Esophagus (tissue), 2 donors: ENCODE measurements around the gene SLC47A2. TPM values are rescaled to one million over a fixed set of nuclear protein-coding genes. Genes with fewer than 3 reads are reported as not detected.
"Not testable (repeated sequence)": the region's sequence is repeated elsewhere in the genome, so short reads cannot be mapped to it uniquely, and the experiment has no call there.

Experiments
- H3K27ac ChIP-seq, 2 donors: one replicate each; pipeline ENCODE4 v1.5.1; 2013; ENCODE audit warnings: low read depth in 2 of 2, mild to moderate bottlenecking in 2 of 2, inconsistent platforms in 1 of 2, low read length in 1 of 2, moderate library complexity in 1 of 2
- H3K27me3 ChIP-seq, 2 donors: one replicate each; pipeline ENCODE4 v1.6.1; 2013; ENCODE audit warnings: low read length in 2 of 2, control low read depth in 1 of 2, mild to moderate bottlenecking in 1 of 2; ENCODE audit not compliant: insufficient read depth in 2 of 2, control insufficient read depth in 1 of 2
- H3K36me3 ChIP-seq, 2 donors: one replicate each; pipeline ENCODE4 v1.6.1; 2013; ENCODE audit warnings: low read length in 1 of 2; ENCODE audit not compliant: control insufficient read depth in 2 of 2, insufficient read depth in 2 of 2
- H3K4me1 ChIP-seq, 2 donors: one replicate each; pipeline ENCODE4 v1.6.1; 2013; ENCODE audit warnings: low read length in 1 of 2; ENCODE audit not compliant: control insufficient read depth in 2 of 2, insufficient read depth in 2 of 2
- H3K4me3 ChIP-seq, 2 donors: one replicate each; pipeline ENCODE4 v1.5.1; 2013; ENCODE audit warnings: low read length in 2 of 2, mild to moderate bottlenecking in 2 of 2, low read depth in 1 of 2, moderate library complexity in 1 of 2
- H3K9me3 ChIP-seq, 2 donors: one replicate each; pipeline ENCODE4 v1.6.1; 2013; ENCODE audit warnings: mild to moderate bottlenecking in 2 of 2, low read depth in 1 of 2, low read length in 1 of 2, moderate library complexity in 1 of 2; ENCODE audit not compliant: control insufficient read depth in 2 of 2, insufficient read depth in 1 of 2
- WGBS, 2 donors: extraction: QIAGEN DNeasy Blood & Tissue Kit; methylation state at CpG; one replicate each; pipeline ENCODE4 v1.1.7; 2013; 5-methylcytosine and 5-hydroxymethylcytosine counted together
- polyA plus RNA-seq, 2 donors: library from polyadenylated mRNA; stranded (reverse); fragments of 200-250 nt; gene quantifications; one replicate each; pipeline ENCODE4 v1.2.3, GENCODE V29; 2013
- donor health status: healthy with polysubstance abuse.
- donor health status: Bipolar disorder and iron deficiency.

Gene SLC47A2, protein sequence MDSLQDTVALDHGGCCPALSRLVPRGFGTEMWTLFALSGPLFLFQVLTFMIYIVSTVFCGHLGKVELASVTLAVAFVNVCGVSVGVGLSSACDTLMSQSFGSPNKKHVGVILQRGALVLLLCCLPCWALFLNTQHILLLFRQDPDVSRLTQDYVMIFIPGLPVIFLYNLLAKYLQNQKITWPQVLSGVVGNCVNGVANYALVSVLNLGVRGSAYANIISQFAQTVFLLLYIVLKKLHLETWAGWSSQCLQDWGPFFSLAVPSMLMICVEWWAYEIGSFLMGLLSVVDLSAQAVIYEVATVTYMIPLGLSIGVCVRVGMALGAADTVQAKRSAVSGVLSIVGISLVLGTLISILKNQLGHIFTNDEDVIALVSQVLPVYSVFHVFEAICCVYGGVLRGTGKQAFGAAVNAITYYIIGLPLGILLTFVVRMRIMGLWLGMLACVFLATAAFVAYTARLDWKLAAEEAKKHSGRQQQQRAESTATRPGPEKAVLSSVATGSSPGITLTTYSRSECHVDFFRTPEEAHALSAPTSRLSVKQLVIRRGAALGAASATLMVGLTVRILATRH
- polyA plus RNA-seq, result 1 to 10 TPM; 1.1 to 2.7 TPM

DNA sequence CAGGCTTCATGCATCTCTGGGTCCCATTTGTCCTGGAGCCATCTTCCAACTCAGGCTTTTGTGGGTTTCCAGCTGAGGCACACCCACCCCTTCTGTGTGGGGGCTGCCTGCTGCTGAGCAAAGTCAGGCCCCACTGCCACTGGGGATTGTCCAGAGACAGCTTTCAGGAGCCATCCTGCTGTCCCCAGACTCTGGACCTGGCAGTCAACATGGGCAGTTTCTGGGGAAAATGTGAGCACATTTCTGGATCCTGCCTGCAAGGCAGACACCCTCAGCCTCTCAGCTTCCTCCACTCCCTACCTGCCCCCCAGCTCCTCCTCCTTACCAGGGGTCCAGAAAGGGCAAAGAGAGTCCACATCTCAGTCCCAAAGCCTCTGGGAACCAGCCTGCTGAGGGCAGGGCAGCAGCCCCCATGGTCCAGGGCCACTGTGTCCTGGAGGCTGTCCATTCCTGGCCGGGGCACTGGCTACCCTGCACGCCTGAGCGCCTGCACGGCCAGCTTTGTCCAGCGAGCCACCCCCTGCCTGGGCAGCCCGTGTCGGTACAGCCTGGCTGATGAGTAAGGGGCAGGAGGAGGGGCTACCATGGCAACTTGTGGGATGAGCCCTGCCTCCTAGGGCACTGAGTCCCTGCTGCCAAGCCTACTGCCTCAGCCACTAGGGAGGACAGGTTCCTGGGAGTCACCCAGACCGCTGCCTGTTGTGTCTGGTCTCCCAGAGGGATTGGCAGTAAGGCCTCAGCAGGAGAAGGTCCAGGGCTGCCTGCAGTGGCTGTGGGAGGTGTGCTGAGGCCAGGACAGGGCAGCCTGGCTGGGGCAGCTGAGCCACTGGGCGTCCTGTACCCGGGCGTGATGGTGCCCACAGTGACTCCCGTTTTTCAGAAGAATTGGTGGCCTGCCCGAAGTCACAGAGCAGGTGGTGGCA is at the start of gene SLC47A2:
Gene SLC47A2, minus strand, starts transcription at position 477 of the 923 bp plus-strand sequence. Its CDS starts 29 bp downstream, at position 448.
- 52 to 67% methylated on average over 13 of the region's 13 CpGs for WGBS, 2 donors
- no peak within 1 kb of the TSS for H3K4me3 ChIP-seq
- peak within 1 kb of the TSS; percentile 78 to 92 for H3K27ac ChIP-seq
- no peaks in the 10 kb centered on the region for H3K36me3 ChIP-seq
- peaks cover 11 to 44% of the 10 kb centered on the region in 2 donors for H3K4me1 ChIP-seq
- no peaks in the 10 kb centered on the region for H3K27me3 ChIP-seq
- H3K9me3 ChIP-seq, result no peaks in the 10 kb centered on the region

DNA sequence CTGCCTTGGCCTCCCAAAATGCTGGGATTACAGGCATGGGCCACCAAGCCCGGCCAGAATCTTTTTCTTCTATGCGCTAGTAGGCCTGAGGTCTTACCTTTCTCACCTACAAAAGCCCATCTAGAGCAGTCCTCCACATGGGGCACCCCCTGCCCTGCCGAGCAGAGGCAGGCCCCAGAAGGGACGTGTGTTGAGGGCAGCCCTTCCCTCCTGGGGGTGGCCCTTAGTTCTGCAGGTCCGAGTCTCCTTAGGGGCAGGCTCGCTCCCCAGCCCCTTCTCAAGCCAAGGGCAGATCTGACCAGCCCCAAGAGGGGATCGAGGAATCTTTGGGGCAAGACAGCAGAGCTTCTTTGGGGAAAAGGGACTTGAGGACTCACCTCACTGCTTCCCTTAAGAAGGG is 49.6 kb upstream of the SLC47A2 start:
- Histone ChIP-seq H3K36me3 (no peaks in the 10 kb centered on the region), H3K4me3 (no peak overlapping the region), H3K9me3 (no peaks in the 10 kb centered on the region), H3K4me1 (peaks cover 0 to 4% of the 10 kb centered on the region in 2 donors), H3K27ac (no peak overlapping the region), H3K27me3 (no peaks in the 10 kb centered on the region)
- WGBS, 2 donors, result 70 to 77% methylated on average over 7 of the region's 7 CpGs

DNA sequence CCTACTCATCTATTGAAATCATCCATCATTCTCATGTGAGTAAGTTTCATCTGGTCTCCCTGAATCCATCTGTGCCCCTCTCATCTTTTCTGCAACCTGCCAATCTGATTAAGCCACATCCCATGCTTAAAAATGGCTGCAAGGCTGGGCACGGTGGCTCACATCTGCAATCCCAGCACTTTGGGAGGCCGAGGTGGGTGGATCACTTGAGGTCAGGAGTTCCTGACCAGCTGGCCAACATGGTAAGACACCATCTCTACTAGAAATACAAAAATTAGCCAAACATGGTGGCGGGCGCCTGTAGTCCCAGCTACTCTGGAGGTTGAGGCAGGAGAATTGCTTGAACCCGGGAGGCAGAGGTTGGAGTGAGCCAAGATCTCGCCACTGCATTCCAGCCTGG is 47.6 kb upstream of the SLC47A2 start:
- H3K4me1 ChIP-seq, H3K4me3 ChIP-seq, H3K36me3 ChIP-seq, H3K27me3 ChIP-seq, H3K27ac ChIP-seq, H3K9me3 ChIP-seq: not testable (repeated sequence)
- WGBS, 2 donors, result 93 to 98% methylated on average over 6 of the region's 6 CpGs

DNA sequence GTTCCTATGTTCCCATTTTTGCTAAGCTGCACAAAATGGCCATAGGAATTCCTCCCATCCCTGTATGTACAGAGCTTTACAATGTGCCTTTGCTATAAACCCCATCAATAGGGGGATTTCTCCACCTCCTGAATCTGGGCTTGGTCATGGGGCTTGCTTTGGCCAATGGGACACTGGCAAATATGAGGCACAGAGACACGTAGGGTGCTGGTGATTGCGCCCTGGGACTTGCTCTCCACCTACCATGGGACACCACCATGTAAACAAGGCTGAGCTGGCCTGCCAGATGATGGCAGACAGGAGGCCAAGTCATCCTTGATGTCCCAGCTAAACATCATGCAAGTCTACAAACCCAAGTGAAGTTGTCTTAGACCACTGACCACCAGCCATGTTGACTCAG is 47.0 kb upstream of the SLC47A2 start:
- Histone ChIP-seq H3K27me3 (no peaks in the 10 kb centered on the region), H3K4me1 (peaks cover 0 to 4% of the 10 kb centered on the region in 2 donors), H3K36me3 (no peaks in the 10 kb centered on the region), H3K27ac (no peak overlapping the region), H3K4me3 (no peak overlapping the region), H3K9me3 (no peaks in the 10 kb centered on the region)
- WGBS, 2 donors, result 97 to 98% methylated on average over 2 of the region's 2 CpGs

DNA sequence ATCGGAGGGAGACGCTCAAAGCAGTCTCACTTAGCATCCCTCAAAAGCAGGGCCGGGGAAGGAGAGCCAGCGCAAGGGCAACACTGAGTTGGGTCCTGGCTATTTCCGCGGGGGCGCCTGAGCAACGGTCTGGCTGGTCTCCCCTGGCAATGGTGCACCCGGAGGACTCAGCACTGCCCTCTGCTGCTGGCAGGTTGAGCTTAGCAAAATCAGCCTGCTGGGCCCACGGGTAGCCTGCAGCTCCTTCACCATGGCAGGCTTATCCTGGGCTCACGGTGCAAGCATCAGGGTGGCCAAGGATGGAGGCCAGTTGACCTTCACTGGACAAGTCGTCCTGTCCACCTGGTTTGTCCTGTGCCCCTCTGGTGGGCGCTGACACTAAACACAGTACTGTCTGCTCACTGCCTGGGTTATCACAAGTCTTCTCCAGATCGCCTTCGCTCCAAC is 46.2 kb upstream of the SLC47A2 start:
- Histone ChIP-seq H3K4me3 (no peak overlapping the region), H3K36me3 (no peaks in the 10 kb centered on the region), H3K9me3 (no peaks in the 10 kb centered on the region), H3K27ac (no peak overlapping the region), H3K4me1 (peaks cover 0 to 4% of the 10 kb centered on the region in 2 donors), H3K27me3 (no peaks in the 10 kb centered on the region)
- WGBS, 2 donors, result 33 to 40% methylated on average over 15 of the region's 15 CpGs

DNA sequence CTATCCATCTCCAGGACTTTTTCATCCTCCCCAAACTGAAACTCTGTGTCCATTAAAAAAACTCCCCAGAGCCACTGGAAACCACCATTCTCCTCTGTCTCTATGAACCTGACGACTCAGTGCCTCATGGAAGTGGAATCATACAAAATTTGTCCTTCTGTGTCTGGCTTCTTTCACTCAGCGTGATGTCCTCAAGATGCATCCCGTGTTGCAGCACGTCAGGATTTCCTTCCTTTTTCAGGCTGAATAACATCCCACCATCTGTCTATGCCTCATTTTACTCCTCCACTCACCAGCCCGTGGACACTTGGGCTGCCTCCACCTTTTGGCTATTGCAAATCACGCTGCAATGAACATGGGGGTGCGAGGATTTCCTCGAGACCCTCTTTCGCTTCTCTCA is 44.4 kb upstream of the SLC47A2 start:
- no peaks in the 10 kb centered on the region for H3K36me3 ChIP-seq
- no peak overlapping the region for H3K27ac ChIP-seq
- no peaks in the 10 kb centered on the region for H3K27me3 ChIP-seq
- H3K4me3 ChIP-seq, result no peak overlapping the region
- peaks cover 0 to 4% of the 10 kb centered on the region in 2 donors for H3K4me1 ChIP-seq
- WGBS, 2 donors, result 75 to 76% methylated on average over 9 of the region's 9 CpGs
- no peaks in the 10 kb centered on the region for H3K9me3 ChIP-seq

DNA sequence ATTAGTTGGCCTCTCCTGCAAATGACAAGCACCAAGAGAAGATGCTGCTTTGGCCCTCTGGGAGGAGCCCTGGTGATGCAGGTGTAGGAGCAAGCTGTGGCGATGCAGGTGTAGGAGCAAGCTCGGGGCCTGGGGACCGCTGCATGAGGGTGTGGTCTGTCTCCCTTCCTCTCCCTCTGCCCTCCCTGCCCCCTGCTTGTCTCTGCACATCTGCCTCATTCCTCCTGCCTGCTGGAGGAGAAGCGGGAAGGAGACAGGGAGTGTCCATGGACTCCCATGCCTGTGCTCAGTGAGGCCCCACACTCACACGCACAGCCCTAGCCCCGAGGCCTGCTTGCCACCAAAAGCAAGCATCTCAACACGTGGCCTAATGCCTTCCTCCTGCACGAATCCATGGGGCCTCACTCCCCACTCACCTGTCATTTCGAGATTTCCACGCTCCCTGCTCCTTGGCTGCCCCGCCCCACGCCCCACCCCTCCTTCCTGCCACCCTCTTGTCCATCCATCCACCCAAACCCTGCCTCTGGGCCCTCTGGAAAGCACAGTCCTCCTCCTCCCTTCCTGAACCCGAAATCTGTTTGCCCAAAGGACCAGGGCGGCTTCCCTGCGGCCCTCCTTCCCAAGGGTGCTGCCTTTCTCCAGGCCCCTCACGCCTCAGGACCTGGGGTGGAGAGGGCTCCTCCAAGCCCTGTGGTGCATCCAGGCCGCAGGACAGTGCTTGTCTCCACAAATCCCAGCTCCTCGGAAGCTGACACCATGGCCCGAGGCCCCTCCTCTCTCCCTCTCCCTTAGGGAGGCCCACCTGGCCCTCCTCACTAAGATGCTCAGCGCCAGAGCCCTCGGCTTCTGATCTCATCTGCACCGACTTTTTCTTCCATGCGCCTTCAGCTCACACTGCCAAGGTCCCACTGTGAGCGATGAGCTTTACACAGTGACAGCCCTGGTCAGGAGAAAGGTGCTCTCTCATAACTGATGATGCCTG is 43.5 kb upstream of the SLC47A2 start:
- Histone ChIP-seq H3K27ac (no peak overlapping the region), H3K4me3 (no peak overlapping the region), H3K9me3 (no peaks in the 10 kb centered on the region), H3K4me1 (peaks cover 0 to 4% of the 10 kb centered on the region in 2 donors), H3K27me3 (no peaks in the 10 kb centered on the region), H3K36me3 (no peaks in the 10 kb centered on the region)
- 82 to 83% methylated on average over 23 to 24 of the region's 24 CpGs for WGBS, 2 donors

DNA sequence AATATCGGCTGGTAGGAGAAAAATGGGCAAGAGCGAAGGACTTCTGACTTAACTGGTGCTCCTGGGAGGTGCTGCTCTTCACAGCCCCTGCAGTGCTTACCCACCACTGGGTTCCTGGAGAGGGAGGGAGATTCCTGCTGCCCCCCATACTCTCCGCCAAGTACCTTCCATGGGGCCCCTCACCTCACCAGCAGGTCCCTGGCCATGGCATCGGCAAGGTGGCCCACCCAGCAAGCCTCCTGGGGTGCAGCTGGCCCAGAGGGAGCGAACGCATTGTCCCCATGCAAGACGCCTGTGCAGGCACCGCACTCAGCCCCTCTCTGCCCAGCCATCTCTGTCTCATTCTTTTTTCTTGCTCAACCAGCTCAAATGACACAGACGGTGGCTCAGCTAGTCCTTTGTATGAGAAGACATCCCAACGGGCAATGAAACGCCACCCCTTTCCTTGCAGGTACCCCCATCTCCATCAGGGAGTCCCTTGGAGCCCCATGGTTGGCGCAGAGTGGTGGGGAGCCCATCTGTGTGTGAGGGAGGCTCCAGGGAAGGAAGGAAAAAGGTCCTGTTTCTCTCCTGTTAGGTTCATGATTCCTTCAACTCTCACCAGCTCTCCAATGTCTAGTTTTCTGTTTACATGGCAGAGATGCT is 41.3 kb upstream of the SLC47A2 start:
- WGBS, 2 donors, result 91 to 92% methylated on average over 11 to 12 of the region's 12 CpGs
- H3K4me3 ChIP-seq, result no peak overlapping the region
- no peaks in the 10 kb centered on the region for H3K27me3 ChIP-seq
- H3K4me1 ChIP-seq, result peaks cover 4 to 8% of the 10 kb centered on the region in 2 donors
- no peaks in the 10 kb centered on the region for H3K9me3 ChIP-seq
- H3K36me3 ChIP-seq, result no peaks in the 10 kb centered on the region
- H3K27ac ChIP-seq, result no peak overlapping the region
